GM13976 (cell line): Measurements from ENCODE around the gene KATNB1.
A peak's percentile ranks its signal among the peaks of the same experiment; 100 is the strongest.

Source experiments
- DNase-seq: peaks from one replicate; pipeline ENCODE4 v3.0.0; 2012; ENCODE audit warnings: low spot score
- in situ Hi-C: fragments of 300-500 bp; cut with MboI; formaldehyde crosslinking; loops from one replicate; pipeline ENCODE4 v1.12.0; 2022; ENCODE audit warnings: low sequenced_read_pairs, mixed read lengths, inconsistent platforms; ENCODE audit not compliant: unreplicated experiment
- TF ChIP-seq, protein P1 (sequence below): IDR thresholded peaks from 2 replicates; pipeline ENCODE4 v1.5.1; 2012; ENCODE audit warnings: borderline replicate concordance, mild to moderate bottlenecking; ENCODE audit not compliant: insufficient read depth; ENCODE audit errors: extremely low read depth, missing control alignments, control extremely low read depth

KATNB1 gene

DNA sequence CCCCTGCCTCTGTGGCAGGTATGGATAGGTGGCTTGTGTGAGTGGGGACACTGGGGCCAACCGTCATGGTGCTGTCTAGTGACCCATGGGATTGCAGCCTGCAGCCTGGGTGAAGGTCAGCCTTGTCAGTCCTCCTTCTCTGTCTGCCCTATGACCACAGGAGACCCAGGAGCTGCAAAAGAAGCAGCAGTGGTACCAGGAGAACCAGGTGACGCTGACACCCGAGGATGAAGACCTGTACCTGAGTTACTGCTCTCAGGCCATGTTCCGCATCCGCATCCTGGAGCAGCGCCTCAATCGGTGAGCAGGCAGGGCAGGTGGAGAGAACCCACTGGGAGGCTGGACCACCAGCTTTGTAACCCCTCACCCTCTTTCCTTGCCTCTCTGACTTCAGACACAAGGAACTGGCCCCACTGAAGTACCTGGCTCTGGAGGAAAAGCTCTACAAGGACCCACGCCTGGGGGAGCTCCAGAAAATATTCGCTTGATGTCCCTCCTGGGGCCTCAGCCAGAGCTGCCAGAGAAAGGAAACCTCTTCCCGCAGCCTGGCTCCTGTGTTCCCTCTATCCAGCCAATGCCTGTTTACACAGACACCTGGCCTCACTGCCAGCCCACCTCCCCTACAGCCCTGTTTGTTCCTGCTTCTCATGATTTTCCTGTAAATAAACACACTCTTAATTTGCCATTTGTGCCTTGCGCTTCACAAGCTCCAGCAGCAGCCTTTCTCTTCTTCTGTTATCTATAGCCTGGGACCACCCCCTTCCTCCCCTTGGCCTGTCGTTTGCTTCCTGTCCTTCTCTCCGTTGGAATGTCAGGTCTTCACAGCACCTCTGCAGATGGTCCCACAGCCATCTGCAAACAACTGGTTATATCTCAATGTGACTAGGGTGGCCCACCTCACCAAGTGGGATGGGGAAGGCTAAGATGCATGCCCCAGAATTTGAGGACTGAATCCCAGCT is 4.5 kb upstream of the KATNB1 start:
- DNase-seq, result no peak
- in situ Hi-C loops, result no loop called here
- TF ChIP-seq, protein P1, sequence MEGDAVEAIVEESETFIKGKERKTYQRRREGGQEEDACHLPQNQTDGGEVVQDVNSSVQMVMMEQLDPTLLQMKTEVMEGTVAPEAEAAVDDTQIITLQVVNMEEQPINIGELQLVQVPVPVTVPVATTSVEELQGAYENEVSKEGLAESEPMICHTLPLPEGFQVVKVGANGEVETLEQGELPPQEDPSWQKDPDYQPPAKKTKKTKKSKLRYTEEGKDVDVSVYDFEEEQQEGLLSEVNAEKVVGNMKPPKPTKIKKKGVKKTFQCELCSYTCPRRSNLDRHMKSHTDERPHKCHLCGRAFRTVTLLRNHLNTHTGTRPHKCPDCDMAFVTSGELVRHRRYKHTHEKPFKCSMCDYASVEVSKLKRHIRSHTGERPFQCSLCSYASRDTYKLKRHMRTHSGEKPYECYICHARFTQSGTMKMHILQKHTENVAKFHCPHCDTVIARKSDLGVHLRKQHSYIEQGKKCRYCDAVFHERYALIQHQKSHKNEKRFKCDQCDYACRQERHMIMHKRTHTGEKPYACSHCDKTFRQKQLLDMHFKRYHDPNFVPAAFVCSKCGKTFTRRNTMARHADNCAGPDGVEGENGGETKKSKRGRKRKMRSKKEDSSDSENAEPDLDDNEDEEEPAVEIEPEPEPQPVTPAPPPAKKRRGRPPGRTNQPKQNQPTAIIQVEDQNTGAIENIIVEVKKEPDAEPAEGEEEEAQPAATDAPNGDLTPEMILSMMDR, result no peak

DNA sequence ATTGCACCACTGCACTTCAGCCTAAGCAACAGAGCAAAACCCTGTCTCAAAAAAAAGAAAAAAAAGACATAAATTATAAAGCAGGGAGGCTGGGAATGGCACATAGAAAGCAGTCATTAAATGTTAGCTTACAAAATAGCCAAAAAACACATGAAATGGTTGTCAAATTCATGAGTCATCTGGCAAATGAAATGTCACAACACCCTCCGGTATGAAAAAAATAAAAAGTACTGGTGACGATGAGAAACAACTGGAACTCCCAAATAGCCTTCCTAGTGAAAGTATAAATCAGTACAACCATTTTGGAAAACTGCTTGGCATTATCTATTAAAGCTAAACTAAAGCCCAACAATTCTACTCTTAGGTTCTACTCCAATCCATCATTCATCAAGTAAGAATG is 3.5 kb upstream of the KATNB1 start:
- DNase-seq, result no peak
- TF ChIP-seq, protein P1, result no peak
- in situ Hi-C loops, result no loop called here

DNA sequence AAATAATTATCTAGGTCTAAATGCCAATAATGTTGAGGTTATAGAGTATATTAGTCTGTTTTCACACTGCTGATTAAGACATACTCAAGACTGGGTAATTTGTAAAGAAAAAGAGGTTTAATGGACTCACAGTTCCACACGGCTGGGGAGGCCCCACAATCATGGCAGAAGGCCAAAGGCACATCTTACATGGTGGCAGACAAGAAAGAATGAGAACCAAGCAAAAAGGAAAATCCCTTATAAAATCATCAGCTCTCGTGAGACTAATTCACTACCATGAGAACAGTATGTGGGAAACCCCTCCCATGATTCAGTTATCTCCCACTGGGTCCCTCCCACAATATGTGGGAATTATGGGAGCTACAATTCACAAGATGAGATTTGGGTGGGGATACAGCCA is 2.9 kb upstream of the KATNB1 start:
- TF ChIP-seq, protein P1, result no peak
- in situ Hi-C loops, result no loop called here
- no peak for DNase-seq

DNA sequence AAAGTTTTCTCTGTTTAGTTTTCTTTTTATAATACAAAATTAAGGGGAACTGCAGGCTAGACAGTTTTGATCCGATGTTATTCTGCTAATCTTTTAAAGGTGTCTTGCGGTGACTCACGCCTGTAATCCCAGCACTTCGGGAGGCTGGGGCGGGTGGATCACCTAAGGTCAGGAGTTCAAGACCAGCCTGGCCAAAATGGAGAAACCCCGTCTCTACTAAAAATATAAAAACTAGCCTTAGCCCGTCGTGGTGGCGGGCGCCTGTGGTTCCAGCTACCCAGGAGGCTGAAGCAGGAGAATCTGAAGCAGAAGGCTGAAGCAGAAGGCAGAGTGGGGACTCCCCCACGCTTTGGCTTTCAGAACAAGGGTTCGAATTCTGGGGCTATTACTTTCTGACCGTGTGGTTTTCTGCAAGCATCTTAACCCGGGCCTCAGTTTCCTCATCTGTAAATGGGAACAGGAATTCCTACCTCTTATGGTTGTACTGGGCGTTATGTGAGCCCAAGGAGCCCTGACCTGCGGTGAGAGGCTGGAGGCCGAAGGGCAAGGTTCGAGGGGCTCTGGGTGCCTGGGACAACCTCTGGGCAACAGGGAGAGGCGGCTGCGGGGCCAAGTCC is 1.2 kb upstream of the KATNB1 start:
- TF ChIP-seq, protein P1, result no peak
- in situ Hi-C loops, result no loop called here
- DNase-seq, result no peak

DNA sequence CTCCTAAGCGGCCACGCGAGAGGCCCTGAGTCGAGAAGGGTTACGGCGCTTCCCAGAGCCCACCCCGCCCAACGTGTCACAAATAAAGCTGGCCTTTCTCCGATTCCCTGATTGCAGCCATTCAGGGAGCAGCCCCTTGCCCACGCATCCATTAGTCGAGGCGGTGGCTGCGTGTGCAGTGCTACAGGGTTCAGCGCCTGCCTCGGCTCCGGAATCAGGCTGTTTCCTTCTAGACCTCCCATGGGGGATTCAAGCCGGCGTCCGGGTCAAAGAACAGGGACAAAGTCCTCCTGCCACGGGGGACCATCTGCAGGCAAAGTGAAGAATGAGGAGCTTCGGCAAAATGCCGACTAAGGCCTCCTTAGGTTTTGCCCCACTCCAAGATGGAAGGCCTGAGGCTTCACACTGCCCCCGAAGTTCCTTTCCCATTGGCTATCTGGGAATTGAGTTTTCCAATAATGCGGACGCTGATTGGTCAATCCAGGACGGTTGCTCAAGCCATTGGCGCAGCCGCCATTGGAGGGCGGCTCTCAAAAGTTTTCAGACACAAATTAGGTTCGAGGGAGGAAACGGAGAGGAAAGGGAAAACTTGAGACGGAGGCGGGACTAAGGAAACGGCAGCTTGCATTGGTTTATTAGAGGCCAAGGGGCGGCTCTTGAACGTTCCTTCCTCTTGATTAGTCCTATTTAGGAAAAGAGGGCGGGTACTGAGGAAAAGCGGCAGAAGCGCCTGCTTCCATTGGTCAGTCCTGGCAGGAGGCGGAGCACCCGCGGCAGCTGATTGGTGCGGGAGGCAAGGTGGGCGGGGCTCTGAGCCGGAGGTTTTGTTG is 430 bp upstream of the KATNB1 start:
- DNase-seq, result peak; percentile 99
- TF ChIP-seq, protein P1, result no peak
- in situ Hi-C loops, result no loop called here

DNA sequence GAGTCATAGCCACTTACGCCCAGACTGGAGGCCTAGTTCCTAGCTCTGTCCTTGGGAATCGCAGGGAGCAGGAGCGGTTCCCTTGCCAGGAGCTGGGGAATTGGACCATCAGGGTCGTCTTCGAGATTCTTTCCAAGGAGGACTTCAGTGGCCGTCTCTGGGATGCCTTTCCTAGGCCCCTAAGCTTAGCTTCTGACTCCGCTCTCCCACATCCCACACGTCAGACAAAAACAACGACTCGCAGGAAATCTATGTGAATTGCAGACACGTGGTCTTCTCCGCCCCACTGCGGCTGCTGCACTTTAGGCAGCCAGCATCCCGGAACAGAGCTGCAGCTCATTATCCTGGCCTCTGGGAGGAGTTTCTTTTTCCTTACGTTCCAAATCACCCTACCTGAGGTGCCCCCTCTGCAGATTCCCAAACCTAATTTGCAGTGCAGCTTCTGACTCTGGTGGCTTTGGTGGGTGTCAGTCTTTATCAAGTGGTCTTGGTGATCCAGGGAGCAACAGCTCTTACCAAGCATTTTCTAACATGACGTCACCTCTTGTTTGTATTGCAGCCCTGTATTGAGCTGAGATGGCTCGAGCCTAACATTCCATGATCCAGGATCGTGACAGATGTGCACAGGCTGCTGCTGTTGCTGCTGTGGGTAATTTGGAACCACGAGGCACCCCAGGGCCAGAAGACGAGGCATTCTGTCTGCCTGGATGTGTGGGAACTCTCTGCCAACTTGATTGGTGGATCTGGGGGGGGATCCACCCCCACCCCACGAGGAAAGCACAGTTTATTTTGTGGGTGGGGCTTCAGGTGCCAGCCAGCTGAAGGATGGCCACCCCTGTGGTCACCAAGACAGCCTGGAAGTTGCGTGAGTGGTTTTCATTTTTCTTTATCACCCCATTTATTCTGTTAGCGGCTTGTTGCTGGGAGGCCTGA is 1.1 kb downstream of the KATNB1 start:
- DNase-seq, result no peak
- TF ChIP-seq, protein P1, result peak; percentile 38
- in situ Hi-C loops, result no loop called here
